RWPE2 (cell line): ENCODE data around the gene GPR132.
"Not testable (repeated sequence)": the region's sequence is repeated elsewhere in the genome, so short reads cannot be mapped to it uniquely, and the experiment has no call there.

ENCODE experiments used
- ATAC-seq: fragments of 200-7000 bp; cut with Tn5 transposase; 3 replicates; pipeline ENCODE4 v1.9.1; 2021; ENCODE audit warnings: low read depth
- DNase-seq: peaks from one replicate; pipeline ENCODE4 v3.0.0-alpha.2; 2020; ENCODE audit warnings: low spot score
- H3K27ac ChIP-seq: fragments of 450-650 bp; 2 replicates; pipeline ENCODE4 v1.5.1; 2017; ENCODE audit warnings: mild to moderate bottlenecking; ENCODE audit not compliant: poor library complexity, severe bottlenecking
- H3K27me3 ChIP-seq: fragments of 250-450 bp; sonication (Bioruptor Pico); 2 replicates; pipeline ENCODE4 v1.5.1; 2021; ENCODE audit warnings: mild to moderate bottlenecking, moderate library complexity; ENCODE audit not compliant: insufficient read depth, poor library complexity, severe bottlenecking
- H3K36me3 ChIP-seq: fragments of 250-450 bp; sonication (Bioruptor Pico); 2 replicates; pipeline ENCODE4 v1.5.1; 2020; ENCODE audit warnings: low read depth, mild to moderate bottlenecking, moderate library complexity
- H3K4me1 ChIP-seq: fragments of 250-450 bp; sonication (Bioruptor Pico); 2 replicates; pipeline ENCODE4 v1.5.1; 2021; ENCODE audit warnings: mild to moderate bottlenecking, moderate library complexity; ENCODE audit not compliant: insufficient read depth, poor library complexity, severe bottlenecking
- H3K4me3 ChIP-seq: fragments of 250-450 bp; sonication (Bioruptor Pico); 2 replicates; pipeline ENCODE4 v1.5.1; 2021; ENCODE audit warnings: mild to moderate bottlenecking, moderate library complexity; ENCODE audit not compliant: severe bottlenecking
- H3K9me3 ChIP-seq: fragments of 250-450 bp; sonication (Bioruptor Pico); 2 replicates; pipeline ENCODE4 v1.5.1; 2021; ENCODE audit warnings: mild to moderate bottlenecking, moderate library complexity; ENCODE audit not compliant: severe bottlenecking
- TF ChIP-seq, protein P1 (sequence below): fragments of 450-650 bp; IDR thresholded peaks from one replicate; pipeline ENCODE4 v1.5.1; 2017; ENCODE audit warnings: mild to moderate bottlenecking, moderate library complexity; ENCODE audit not compliant: poor library complexity, severe bottlenecking

The GPR132 gene, protein sequence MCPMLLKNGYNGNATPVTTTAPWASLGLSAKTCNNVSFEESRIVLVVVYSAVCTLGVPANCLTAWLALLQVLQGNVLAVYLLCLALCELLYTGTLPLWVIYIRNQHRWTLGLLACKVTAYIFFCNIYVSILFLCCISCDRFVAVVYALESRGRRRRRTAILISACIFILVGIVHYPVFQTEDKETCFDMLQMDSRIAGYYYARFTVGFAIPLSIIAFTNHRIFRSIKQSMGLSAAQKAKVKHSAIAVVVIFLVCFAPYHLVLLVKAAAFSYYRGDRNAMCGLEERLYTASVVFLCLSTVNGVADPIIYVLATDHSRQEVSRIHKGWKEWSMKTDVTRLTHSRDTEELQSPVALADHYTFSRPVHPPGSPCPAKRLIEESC

DNA sequence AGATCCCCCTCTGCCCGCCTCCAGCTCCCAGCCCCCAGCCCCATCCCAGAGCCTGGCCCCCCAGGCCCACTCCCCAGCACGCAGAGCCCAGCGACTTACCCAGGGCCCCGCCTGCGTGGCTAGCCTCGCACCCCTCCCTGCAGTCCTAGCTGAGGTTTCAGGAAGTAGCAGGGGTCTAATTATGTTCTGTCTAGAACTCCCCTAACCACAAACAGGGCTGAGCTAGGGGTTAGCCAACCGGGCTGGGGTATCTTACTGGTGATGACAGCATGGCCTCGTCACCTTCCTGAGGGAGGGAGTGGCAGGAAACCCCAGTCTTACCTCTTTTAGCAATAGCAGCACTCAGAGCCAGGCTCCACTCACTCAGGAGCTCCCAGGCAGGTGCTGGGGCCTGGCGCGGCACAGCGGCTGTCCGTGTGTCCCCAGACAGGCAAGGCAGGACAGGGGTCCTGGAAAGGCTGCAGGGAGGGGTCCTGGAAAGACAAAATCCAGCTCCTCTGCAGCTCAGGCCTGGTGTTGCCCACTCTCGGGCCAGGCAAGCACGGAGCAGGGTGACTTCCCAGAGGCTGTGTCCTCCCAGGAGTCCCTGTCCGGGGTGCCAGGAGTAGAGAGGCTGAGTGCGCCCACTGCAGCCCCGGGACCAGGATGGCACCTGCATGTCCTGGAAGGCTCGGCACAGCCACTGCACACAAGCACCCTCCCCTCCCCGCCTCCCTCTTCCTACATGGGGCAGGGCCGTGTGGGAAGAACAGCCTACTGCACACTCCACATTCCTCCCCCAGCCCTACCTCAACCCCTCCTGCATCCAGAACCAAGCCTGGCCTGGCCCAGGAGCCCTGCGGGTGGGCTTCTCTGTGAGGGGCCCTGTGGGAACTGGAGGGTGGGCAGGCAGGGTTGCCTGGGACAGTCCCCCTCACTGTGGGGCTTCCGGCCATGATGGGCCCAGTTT, at the start of gene GPR132:
Gene GPR132, minus strand, starts transcription at position 151 of the 949 bp plus-strand sequence. CDS start 10,010 bp downstream, outside the sequence.
- H3K27me3 ChIP-seq = no peaks in the 10 kb centered on the region
- H3K9me3 ChIP-seq = no peaks in the 10 kb centered on the region
- H3K36me3 ChIP-seq = no peaks in the 10 kb centered on the region
- no peak within 1 kb of the TSS for H3K27ac ChIP-seq
- TF ChIP-seq, protein P1, sequence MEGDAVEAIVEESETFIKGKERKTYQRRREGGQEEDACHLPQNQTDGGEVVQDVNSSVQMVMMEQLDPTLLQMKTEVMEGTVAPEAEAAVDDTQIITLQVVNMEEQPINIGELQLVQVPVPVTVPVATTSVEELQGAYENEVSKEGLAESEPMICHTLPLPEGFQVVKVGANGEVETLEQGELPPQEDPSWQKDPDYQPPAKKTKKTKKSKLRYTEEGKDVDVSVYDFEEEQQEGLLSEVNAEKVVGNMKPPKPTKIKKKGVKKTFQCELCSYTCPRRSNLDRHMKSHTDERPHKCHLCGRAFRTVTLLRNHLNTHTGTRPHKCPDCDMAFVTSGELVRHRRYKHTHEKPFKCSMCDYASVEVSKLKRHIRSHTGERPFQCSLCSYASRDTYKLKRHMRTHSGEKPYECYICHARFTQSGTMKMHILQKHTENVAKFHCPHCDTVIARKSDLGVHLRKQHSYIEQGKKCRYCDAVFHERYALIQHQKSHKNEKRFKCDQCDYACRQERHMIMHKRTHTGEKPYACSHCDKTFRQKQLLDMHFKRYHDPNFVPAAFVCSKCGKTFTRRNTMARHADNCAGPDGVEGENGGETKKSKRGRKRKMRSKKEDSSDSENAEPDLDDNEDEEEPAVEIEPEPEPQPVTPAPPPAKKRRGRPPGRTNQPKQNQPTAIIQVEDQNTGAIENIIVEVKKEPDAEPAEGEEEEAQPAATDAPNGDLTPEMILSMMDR = no peak
- ATAC-seq (peak; percentile 37), DNase-seq (peak; percentile 72)
- no peaks in the 10 kb centered on the region for H3K4me1 ChIP-seq
- no peak within 1 kb of the TSS for H3K4me3 ChIP-seq

DNA sequence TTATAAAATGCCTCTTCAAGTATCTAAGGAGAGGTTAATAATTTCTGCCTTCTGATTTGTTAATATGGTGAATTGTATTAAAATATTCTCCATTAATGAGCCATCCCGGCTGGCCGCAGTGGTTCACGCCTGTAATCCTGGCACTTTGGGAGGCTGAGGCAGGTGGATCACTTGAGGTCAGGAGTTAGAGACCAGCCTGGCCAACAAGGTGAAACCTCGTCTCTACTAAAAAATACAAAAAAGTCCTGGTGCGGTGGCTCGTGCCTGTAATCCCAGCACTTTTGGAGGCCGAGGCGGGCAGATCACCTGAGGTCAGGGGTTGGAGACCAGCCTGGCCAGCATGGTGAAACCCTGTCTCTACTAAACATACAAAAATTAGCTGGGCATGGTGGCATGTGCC, 44.0 kb upstream of the GPR132 start:
- not testable (repeated sequence) for DNase-seq, H3K9me3 ChIP-seq, H3K27me3 ChIP-seq, ATAC-seq, H3K36me3 ChIP-seq, H3K4me3 ChIP-seq, H3K27ac ChIP-seq, H3K4me1 ChIP-seq

DNA sequence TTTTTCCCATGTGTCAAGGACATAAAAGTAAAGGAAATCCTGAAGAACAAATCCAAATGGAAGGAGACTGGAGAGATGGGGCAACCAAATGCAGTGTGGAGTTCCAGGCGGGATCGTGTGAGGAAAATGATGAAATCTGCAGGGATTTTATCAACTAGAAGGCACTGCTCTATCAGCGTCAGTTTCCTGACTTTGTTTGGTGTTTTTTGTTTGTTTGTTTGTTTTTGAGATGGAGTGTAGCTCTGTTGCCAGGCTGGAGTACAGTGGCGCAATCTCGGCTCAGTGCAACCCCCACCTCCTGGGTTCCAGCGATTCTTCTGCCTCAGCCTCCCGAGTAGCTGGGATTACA, 43.3 kb upstream of the GPR132 start:
- Histone ChIP-seq H3K4me3 (no peak overlapping the region), H3K36me3 (no peaks in the 10 kb centered on the region), H3K27ac (no peak overlapping the region), H3K27me3 (no peaks in the 10 kb centered on the region), H3K4me1 (no peaks in the 10 kb centered on the region), H3K9me3 (no peaks in the 10 kb centered on the region)
- DNase-seq = no peak
- no peak for ATAC-seq
- TF ChIP-seq, protein P1 = no peak

DNA sequence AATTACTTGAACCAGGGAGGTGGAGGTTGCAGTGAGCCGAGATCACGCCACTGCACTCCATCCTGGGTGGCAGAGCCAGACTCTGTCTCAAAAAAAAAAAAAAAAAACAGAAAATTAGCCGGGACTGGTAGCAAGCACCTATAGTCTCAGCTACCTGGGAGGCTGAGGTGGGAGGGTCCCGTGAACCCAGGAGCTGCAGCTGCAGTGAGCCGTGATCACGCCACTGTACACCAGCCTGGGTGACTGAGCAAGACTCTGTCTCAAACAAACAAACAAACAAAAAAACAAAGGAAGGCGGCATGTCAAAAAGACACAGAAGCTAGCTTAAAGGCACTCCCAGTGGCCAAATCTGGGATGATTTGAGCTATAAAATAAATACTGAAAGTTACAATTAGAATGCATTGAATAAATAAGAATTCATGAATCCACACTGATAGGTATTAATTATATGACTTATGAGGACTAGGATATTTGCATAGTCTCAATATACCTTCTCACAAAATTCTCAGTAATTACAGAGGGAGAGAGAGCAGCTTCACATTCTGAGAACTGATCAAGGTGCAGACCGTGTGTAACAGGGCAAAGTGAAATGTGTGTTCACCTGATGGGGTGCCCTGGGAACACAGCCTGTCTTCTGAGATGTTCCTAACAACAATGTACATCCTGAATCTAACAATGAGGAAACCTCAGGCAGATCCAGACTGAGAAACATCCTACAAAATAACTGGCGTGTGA, 42.7 kb upstream of the GPR132 start:
- TF ChIP-seq, protein P1 = no peak
- Histone ChIP-seq H3K27me3 (no peaks in the 10 kb centered on the region), H3K27ac (no peak overlapping the region), H3K4me3 (no peak overlapping the region), H3K36me3 (no peaks in the 10 kb centered on the region), H3K4me1 (no peaks in the 10 kb centered on the region), H3K9me3 (no peaks in the 10 kb centered on the region)
- ATAC-seq (no peak), DNase-seq (no peak)

DNA sequence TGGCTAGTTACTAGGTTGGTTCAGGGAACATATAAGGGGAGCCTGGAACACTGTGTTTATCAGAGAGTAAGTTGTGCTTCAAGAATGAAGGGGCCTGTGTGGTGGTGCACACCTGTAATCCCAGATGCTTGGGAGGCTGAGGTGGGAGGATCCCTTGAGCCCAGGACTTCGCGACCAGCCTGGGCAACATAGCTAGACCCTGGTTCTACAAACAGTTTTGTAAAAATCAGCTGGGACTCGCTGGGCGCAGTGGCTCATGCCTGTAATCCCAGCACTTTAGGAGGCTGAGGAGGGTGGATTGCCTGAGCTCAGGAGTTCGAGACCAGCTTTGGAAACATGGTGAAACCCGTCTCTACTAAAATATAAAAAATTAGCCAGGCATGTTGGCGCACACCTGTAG, 42.1 kb upstream of the GPR132 start:
- no peaks in the 10 kb centered on the region for H3K27me3 ChIP-seq
- no peaks in the 10 kb centered on the region for H3K36me3 ChIP-seq
- no peak overlapping the region for H3K27ac ChIP-seq
- H3K4me3 ChIP-seq = no peak overlapping the region
- TF ChIP-seq, protein P1 = no peak
- H3K9me3 ChIP-seq = no peaks in the 10 kb centered on the region
- no peaks in the 10 kb centered on the region for H3K4me1 ChIP-seq
- DNase-seq (no peak), ATAC-seq (no peak)
